Midbrain (tissue), 1 donor: ENCODE data around the gene COX6A2.

Experiments
- DNase-seq: peaks from one replicate; lab custom pipeline; 2025; lab: John Stamatoyannopoulos, UW

The COX6A2 gene

GRCh38 chr16:31410082-31410481, 18.1 kb downstream of the COX6A2 start:
- no peak for DNase-seq

- no peak for DNase-seq
Observed at GRCh38 chr16:31409433-31409832, 18.7 kb downstream of the COX6A2 start.

GRCh38 chr16:31407406-31407805, 20.8 kb downstream of the COX6A2 start:
- no peak for DNase-seq

GRCh38 chr16:31404353-31405064, 23.7 kb downstream of the COX6A2 start:
- DNase-seq, result no peak

GRCh38 chr16:31403590-31404352, 24.4 kb downstream of the COX6A2 start:
- no peak for DNase-seq

GRCh38 chr16:31402687-31403086, 25.5 kb downstream of the COX6A2 start:
- no peak for DNase-seq

- no peak for DNase-seq
Observed at GRCh38 chr16:31401436-31401835, 26.7 kb downstream of the COX6A2 start.

GRCh38 chr16:31400191-31400590, 28.0 kb downstream of the COX6A2 start:
- no peak for DNase-seq

- no peak for DNase-seq
Observed at GRCh38 chr16:31397701-31398100, 30.5 kb downstream of the COX6A2 start.

- no peak for DNase-seq
Observed at GRCh38 chr16:31397096-31397660, 31.0 kb downstream of the COX6A2 start.

- DNase-seq, result no peak
Observed at GRCh38 chr16:31395647-31396046, 32.5 kb downstream of the COX6A2 start.

- no peak for DNase-seq
Observed at GRCh38 chr16:31393056-31393455, 35.1 kb downstream of the COX6A2 start, which contains the start of gene ITGAD. ITGAD (plus strand) TSS chr16:31393335; CDS start chr16:31393361, 26 bp downstream.

GRCh38 chr16:31390504-31391041, 37.6 kb downstream of the COX6A2 start:
- no peak for DNase-seq

GRCh38 chr16:31388535-31388934, 39.6 kb downstream of the COX6A2 start:
- no peak for DNase-seq

GRCh38 chr16:31386157-31386984, 41.8 kb downstream of the COX6A2 start:
- no peak for DNase-seq

GRCh38 chr16:31385680-31386079, 42.5 kb downstream of the COX6A2 start:
- no peak for DNase-seq

GRCh38 chr16:31382485-31383161, 45.5 kb downstream of the COX6A2 start:
- peak; percentile 3 for DNase-seq

GRCh38 chr16:31380201-31380600, 48.0 kb downstream of the COX6A2 start:
- no peak for DNase-seq
